ENCODE data around the gene DVL1. TPM values are rescaled to one million over a fixed set of nuclear protein-coding genes. Genes with fewer than 3 reads are reported as not detected.

DVL1 gene
- total and polyA plus RNA-seq, 2 of the 13 experiments (the other 11 are each of a cell fraction or from before 2014, with no cell fraction given): 30.8 to 60.4 TPM

GRCh38 chr1:1347663-1348419, 1.4 kb downstream of the DVL1 start (continued):
- TF ChIP-seq REXO4 (CRISPR knock-in tag; IDR thresholded peaks at IDR 0.05; ENCODE audit: borderline replicate concordance) (no peak), ZNF343 (CRISPR knock-in tag; IDR thresholded peaks at IDR 0.05) (peak; percentile 39; the same call in 1 of the 2 replicates), MLXIP (CRISPR knock-in tag; IDR thresholded peaks at IDR 0.05; ENCODE audit: borderline replicate concordance) (no peak), FOXO1 (CRISPR knock-in tag; IDR thresholded peaks at IDR 0.05) (peak; percentile 20; the same call in 1 of the 2 replicates), CENPX (CRISPR knock-in tag; IDR thresholded peaks at IDR 0.05) (no peak), ZBTB26 (CRISPR knock-in tag; IDR thresholded peaks at IDR 0.05; ENCODE audit: borderline replicate concordance) (no peak; the same call in 1 of the 2 replicates), BORCS8-MEF2B (CRISPR knock-in tag; IDR thresholded peaks at IDR 0.05) (peak; percentile 12; the same call in 1 of the 2 replicates), SYNCRIP (IDR thresholded peaks at IDR 0.05; ENCODE audit: insufficient read depth, low read depth, low read length) (no peak), ZNF761 (CRISPR knock-in tag; conservative IDR thresholded peaks at IDR 0.05) (no peak), NCOA2 (CRISPR knock-in tag; IDR thresholded peaks at IDR 0.05) (peak; percentile 47; the same call in 1 of the 2 replicates), PRPF4 (IDR thresholded peaks at IDR 0.05; ENCODE audit: low read depth, low read length, poor library complexity, severe bottlenecking) (peak; percentile 24), POLR2G (IDR thresholded peaks at IDR 0.05; ENCODE audit: low read depth, low read length) (peak; percentile 67), ZNF552 (CRISPR knock-in tag; IDR thresholded peaks at IDR 0.05; ENCODE audit: borderline replicate concordance) (peak; percentile 28; the same call in 1 of the 2 replicates), RXRA (CRISPR knock-in tag; IDR thresholded peaks at IDR 0.05) (peak; percentile 39; the same call in 1 of the 2 replicates), ZNF224 (CRISPR knock-in tag; IDR thresholded peaks at IDR 0.05) (no peak), NR2F2 (IDR thresholded peaks at IDR 0.05; ENCODE audit: borderline replicate concordance, low read depth) (no peak), MTA1 (CRISPR knock-in tag; IDR thresholded peaks at IDR 0.05; ENCODE audit: borderline replicate concordance) (peak; percentile 17; the same call in 1 of the 2 replicates), ZNF546 (CRISPR knock-in tag; conservative IDR thresholded peaks at IDR 0.05) (peak; percentile 78; the same call in 1 of the 2 replicates), IKZF4 (CRISPR knock-in tag; IDR thresholded peaks at IDR 0.05; ENCODE audit: borderline replicate concordance, low read depth, not compliant biosample characterization) (no peak), ZNF547 (CRISPR knock-in tag; IDR thresholded peaks at IDR 0.05) (0 out of 2 replicates have a peak, but pooled peaks have one; percentile 4)
- TF ChIP-seq, protein P1, sequence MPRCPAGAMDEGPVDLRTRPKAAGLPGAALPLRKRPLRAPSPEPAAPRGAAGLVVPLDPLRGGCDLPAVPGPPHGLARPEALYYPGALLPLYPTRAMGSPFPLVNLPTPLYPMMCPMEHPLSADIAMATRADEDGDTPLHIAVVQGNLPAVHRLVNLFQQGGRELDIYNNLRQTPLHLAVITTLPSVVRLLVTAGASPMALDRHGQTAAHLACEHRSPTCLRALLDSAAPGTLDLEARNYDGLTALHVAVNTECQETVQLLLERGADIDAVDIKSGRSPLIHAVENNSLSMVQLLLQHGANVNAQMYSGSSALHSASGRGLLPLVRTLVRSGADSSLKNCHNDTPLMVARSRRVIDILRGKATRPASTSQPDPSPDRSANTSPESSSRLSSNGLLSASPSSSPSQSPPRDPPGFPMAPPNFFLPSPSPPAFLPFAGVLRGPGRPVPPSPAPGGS (CRISPR knock-in tag; IDR thresholded peaks at IDR 0.05): peak; percentile 32; the same call in 1 of the 2 replicates
- TF ChIP-seq, protein P2, sequence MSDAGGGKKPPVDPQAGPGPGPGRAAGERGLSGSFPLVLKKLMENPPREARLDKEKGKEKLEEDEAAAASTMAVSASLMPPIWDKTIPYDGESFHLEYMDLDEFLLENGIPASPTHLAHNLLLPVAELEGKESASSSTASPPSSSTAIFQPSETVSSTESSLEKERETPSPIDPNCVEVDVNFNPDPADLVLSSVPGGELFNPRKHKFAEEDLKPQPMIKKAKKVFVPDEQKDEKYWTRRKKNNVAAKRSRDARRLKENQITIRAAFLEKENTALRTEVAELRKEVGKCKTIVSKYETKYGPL (CRISPR knock-in tag; IDR thresholded peaks at IDR 0.05): no peak

Measured in HepG2 (cell line).